GM12878 (cell line): Measurements from ENCODE around the gene DNAJC4. TPM values are rescaled to one million over a fixed set of nuclear protein-coding genes. Genes with fewer than 3 reads are reported as not detected.

Experiments
- ATAC-seq: fragments of 200-7000 bp; cut with Tn5 transposase; 3 replicates; pipeline ENCODE4 v1.9.1; 2020; ENCODE audit warnings: mild to moderate bottlenecking, moderate library complexity
- Bru-seq: library from RNA; stranded (reverse); fragments of 400-500 nt; gene quantifications from one replicate; lab custom pipeline; 2021; lab: Mats Ljungman, UMichigan
- BruChase-seq, 2 experiments: library from RNA; stranded (reverse); fragments of 400-500 nt; gene quantifications; one replicate each; lab custom pipeline; 2021; lab: Mats Ljungman, UMichigan
- BruUV-seq: library from RNA; stranded (reverse); fragments of 400-500 nt; replicated peaks from 2 replicates; lab custom pipeline; 2021; lab: Mats Ljungman, UMichigan
- CTCF ChIA-PET: fragments of 300-600 bp; sonication (Branson Sonifier 250); formaldehyde crosslinking; extraction: SDS; loops from one replicate; lab custom pipeline; 2021; ENCODE audit warnings: inconsistent platforms; lab: Yijun Ruan, JAX
- POLR2A ChIA-PET: fragments of 350-600 bp; formaldehyde crosslinking; extraction: SDS; loops from one replicate; lab custom pipeline; 2021; ENCODE audit warnings: inconsistent platforms; lab: Charles Lee
- RAD21 ChIA-PET: fragments of 300-600 bp; sonication (Branson Sonifier 250); formaldehyde crosslinking; loops from one replicate; lab custom pipeline; 2023; ENCODE audit warnings: antibody characterized with exemption; ENCODE audit not compliant: unreplicated experiment; lab: Charles Lee
- SMC1A ChIA-PET: fragments of 300-600 bp; sonication (Branson Sonifier 250); formaldehyde crosslinking; loops from one replicate; lab custom pipeline; 2023; ENCODE audit not compliant: unreplicated experiment, uncharacterized antibody; lab: Charles Lee
- DNase-seq: peaks from one replicate; pipeline ENCODE4 v3.0.0-alpha.2; 2011; ENCODE audit warnings: low read depth, low spot score
- FAIRE-seq: peaks from 3 replicates; lab custom pipeline; 2011; peaks lifted over from hg19 to GRCh38; lab: Jason Lieb, UNC
- H2AFZ ChIP-seq: 2 replicates; pipeline ENCODE4 v1.6.0; 2011; ENCODE audit warnings: low read depth, low read length, control low read depth; ENCODE audit not compliant: control insufficient read depth
- H3K27ac ChIP-seq: 2 replicates; pipeline ENCODE4 v1.5.1; 2011; ENCODE audit warnings: control low read depth; ENCODE audit not compliant: control insufficient read depth, insufficient read depth
- H3K27me3 ChIP-seq, 2 experiments: replicated peaks in 1 of 2; 2 replicates each; pipeline versions ENCODE4 v1.6.0 to v1.6.1; 2011; ENCODE audit warnings: low read length in 1 of 2; ENCODE audit not compliant: control insufficient read depth in 2 of 2, insufficient read depth in 2 of 2
- H3K36me3 ChIP-seq, 2 experiments: 2 replicates each; pipeline ENCODE4 v1.5.1; 2011; ENCODE audit warnings: low read length in 1 of 2; ENCODE audit not compliant: control insufficient read depth in 2 of 2, insufficient read depth in 2 of 2
- H3K4me1 ChIP-seq: 2 replicates; pipeline ENCODE4 v1.6.1; 2011; ENCODE audit warnings: mild to moderate bottlenecking, low read length, moderate library complexity, mixed read lengths; ENCODE audit not compliant: control insufficient read depth, insufficient read depth
- H3K4me2 ChIP-seq: 2 replicates; pipeline ENCODE4 v1.6.0; 2011; ENCODE audit warnings: control low read depth; ENCODE audit not compliant: control insufficient read depth, insufficient read depth
- H3K4me3 ChIP-seq: fragments of 200-600 bp; sonication (generic); 2 replicates; pipeline ENCODE4 v1.5.1; 2016
- H3K79me2 ChIP-seq: 2 replicates; pipeline ENCODE4 v1.6.0; 2011; ENCODE audit warnings: low read length; ENCODE audit not compliant: control insufficient read depth, insufficient read depth
- H3K9ac ChIP-seq: 2 replicates; pipeline ENCODE4 v1.8.0; 2011; ENCODE audit warnings: low read length, control low read depth, mixed read lengths; ENCODE audit not compliant: control insufficient read depth, insufficient read depth
- H3K9me3 ChIP-seq: replicated peaks from 3 replicates; pipeline ENCODE4 v1.5.1; 2011; ENCODE audit warnings: mild to moderate bottlenecking, low read length; ENCODE audit not compliant: control insufficient read depth, insufficient read depth
- H4K20me1 ChIP-seq: 2 replicates; pipeline ENCODE4 v1.6.0; 2011; ENCODE audit not compliant: control insufficient read depth, insufficient read depth
- BACH1 ChIP-seq: fragments of 450-650 bp; IDR thresholded peaks from 2 replicates; pipeline ENCODE4 v1.6.1; 2017; ENCODE audit warnings: mild to moderate bottlenecking, borderline replicate concordance
- CBFB ChIP-seq: IDR thresholded peaks from 2 replicates; pipeline ENCODE4 v1.6.1; 2016; ENCODE audit warnings: antibody characterized with exemption, low read depth
- CHD2 ChIP-seq: IDR thresholded peaks from 2 replicates; pipeline ENCODE4 v1.6.1; 2011; ENCODE audit warnings: low read depth, low read length, improper control_type of control experiment, borderline replicate concordance
- CREM ChIP-seq: IDR thresholded peaks from 2 replicates; pipeline ENCODE4 v1.6.1; 2014; ENCODE audit warnings: antibody characterized with exemption, low read depth
- DPF2 ChIP-seq: fragments of 450-650 bp; IDR thresholded peaks from 2 replicates; pipeline ENCODE4 v1.6.1; 2017; ENCODE audit warnings: mild to moderate bottlenecking
- GATAD2B ChIP-seq: fragments of 450-650 bp; conservative IDR thresholded peaks from 2 replicates; pipeline ENCODE4 v1.6.1; 2017; ENCODE audit warnings: low read depth, mild to moderate bottlenecking, moderate library complexity
- IKZF1 ChIP-seq: fragments of 450-650 bp; conservative IDR thresholded peaks from 2 replicates; pipeline ENCODE4 v1.6.1; 2017; ENCODE audit warnings: antibody characterized with exemption, mild to moderate bottlenecking
- NBN ChIP-seq: fragments of 450-650 bp; IDR thresholded peaks from 2 replicates; pipeline ENCODE4 v1.6.1; 2016
- POLR2AphosphoS2 ChIP-seq: IDR thresholded peaks from 2 replicates; pipeline ENCODE4 v1.6.1; 2011; ENCODE audit warnings: low read depth, mild to moderate bottlenecking, low read length, improper control_type of control experiment, moderate library complexity
- RUNX3 ChIP-seq: IDR thresholded peaks from 2 replicates; pipeline ENCODE4 v1.6.1; 2012; ENCODE audit warnings: low read length, inconsistent platforms
- TAF1 ChIP-seq: IDR thresholded peaks from 2 replicates; pipeline ENCODE4 v1.6.1; 2011; ENCODE audit warnings: mild to moderate bottlenecking, low read depth, low read length, borderline replicate concordance
- YY1 ChIP-seq: IDR thresholded peaks from 2 replicates; pipeline ENCODE4 v1.6.1; 2011; ENCODE audit warnings: low read depth, mild to moderate bottlenecking, low read length
- ZZZ3 ChIP-seq: IDR thresholded peaks from 2 replicates; pipeline ENCODE4 v1.6.1; 2011; ENCODE audit warnings: low read depth; ENCODE audit not compliant: control insufficient read depth, insufficient read length
- WGBS: methylation state at CpG from one replicate; pipeline ENCODE4 v1.1.6; 2016; ENCODE audit warnings: low lambda C conversion rate; ENCODE audit not compliant: insufficient replicate concordance, insufficient coverage; ENCODE audit errors: missing lambda C conversion rate; 5-methylcytosine and 5-hydroxymethylcytosine counted together
- in situ Hi-C: fragments of 300-500 bp; cut with MboI; formaldehyde crosslinking; loops from 9 replicates; pipeline ENCODE4 v1.14.3; 2018; ENCODE audit warnings: mixed read lengths
- intact Hi-C: fragments of 100-400 bp; cut with micrococcal nuclease; formaldehyde crosslinking; loops from one replicate; pipeline ENCODE4 v1.14.2; 2022; ENCODE audit not compliant: unreplicated experiment
- long read RNA-seq, 2 experiments: library from polyadenylated mRNA; unstranded; transcript quantifications; one replicate each; pipeline ENCODE4 v2.0.0, GENCODE V29; 2019 to 2020
- polyA minus RNA-seq, 3 experiments: library from RNA; depleted of rRNA, polyadenylated mRNA; stranded (reverse); fragments of >200 nt; gene quantifications; 2 replicates each; pipeline ENCODE4 v1.2.3, GENCODE V29; 2011
- polyA plus RNA-seq, 11 experiments: library from polyadenylated mRNA; depleted of rRNA in 4 of 11; unstranded in 6 of 11; stranded (reverse) in 5 of 11; fragments of >200 nt; fragmentation: Nextera tagmentation in 4 of 11; fragmentation: Illumina TruSeq in 1 of 11; extraction: Ambion mirVana in 4 of 11; extraction: Trizol in 1 of 11; gene quantifications; 1 replicate in 1 of 11; 2 replicates in 10 of 11; pipeline versions ENCODE4 v1.2.1 to v1.2.3, GENCODE V29; 2011 to 2016; ENCODE audit warnings: inconsistent platforms in 2 of 11, missing spikeins in 2 of 11, low read depth in 1 of 11
- total RNA-seq, 4 experiments: library from RNA; depleted of rRNA in 3 of 4; stranded (reverse); fragments of >200 nt in 3 of 4; fragmentation: Illumina TruSeq in 1 of 4; extraction: Trizol in 1 of 4; gene quantifications; 2 replicates each; pipeline versions ENCODE4 v1.2.1 to v1.2.3, GENCODE V29; 2013 to 2021
- TF ChIP-seq, protein P1 (sequence below): fragments of 450-650 bp; IDR thresholded peaks from 2 replicates; pipeline ENCODE4 v1.6.1; 2017; ENCODE audit warnings: mild to moderate bottlenecking, moderate library complexity

The DNAJC4 gene, protein sequence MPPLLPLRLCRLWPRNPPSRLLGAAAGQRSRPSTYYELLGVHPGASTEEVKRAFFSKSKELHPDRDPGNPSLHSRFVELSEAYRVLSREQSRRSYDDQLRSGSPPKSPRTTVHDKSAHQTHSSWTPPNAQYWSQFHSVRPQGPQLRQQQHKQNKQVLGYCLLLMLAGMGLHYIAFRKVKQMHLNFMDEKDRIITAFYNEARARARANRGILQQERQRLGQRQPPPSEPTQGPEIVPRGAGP
- 16.4 and 16.5 TPM in 2 replicates for total RNA-seq (2013; cell fraction: nucleolus; rRNA removed)
- 19.8 and 26.1 TPM in 2 replicates for total RNA-seq (2014; rRNA removed)
- total RNA-seq (2014; rRNA removed; fragmentation: Illumina TruSeq; extraction: Trizol): 19.3 and 22.5 TPM in 2 replicates
- 33.7 and 36.4 TPM in 2 replicates for total RNA-seq (2021)
- 16.0 TPM for polyA plus RNA-seq (2011; ENCODE audit: low read depth)
- 22.4 and 33.9 TPM in 2 replicates for polyA plus RNA-seq (2011; rRNA removed)
- polyA plus RNA-seq (2011; cell fraction: cytosol; rRNA removed): 25.4 and 48.0 TPM in 2 replicates
- polyA plus RNA-seq (2011; cell fraction: nucleus; rRNA removed): 273 and 301 TPM in 2 replicates
- polyA plus RNA-seq (2012): 47.6 and 50.2 TPM in 2 replicates
- polyA plus RNA-seq (2014; fragmentation: Illumina TruSeq; extraction: Trizol): 12.0 and 27.8 TPM in 2 replicates
- polyA plus RNA-seq (2014; fragmentation: Nextera tagmentation; extraction: Ambion mirVana): 1 to 10 TPM; 3.7 to 9.7 TPM
- 64.9 and 70.6 TPM in 2 replicates for polyA plus RNA-seq (2014; rRNA removed)
- polyA plus RNA-seq (2016; fragmentation: Nextera tagmentation; extraction: Ambion mirVana): 10 to 100 TPM; 32.4 to 35.0 TPM
- polyA minus RNA-seq (2011; rRNA and poly(A)+ RNA removed): 9.1 and 19.6 TPM in 2 replicates
- polyA minus RNA-seq (2011; cell fraction: cytosol; rRNA and poly(A)+ RNA removed): 8.3 and 11.1 TPM in 2 replicates
- 16.4 and 23.9 TPM in 2 replicates for polyA minus RNA-seq (2011; cell fraction: nucleus; rRNA and poly(A)+ RNA removed)
- percentile 62 among the genes with signal in this experiment for Bru-seq, nascent RNA
- BruChase-seq, experiment 1, labeled RNA remaining after a 6-hour chase: percentile 76 among the genes with signal in this experiment
- percentile 70 among the genes with signal in this experiment for BruChase-seq, experiment 2, labeled RNA remaining after a 2-hour chase
- long read RNA-seq, experiment 1, partial matches to known transcripts: 10 of 15 reads
- long read RNA-seq, experiment 1, other reads (novel, unspliced or antisense): 4 of 15 reads
- long read RNA-seq, experiment 2, partial matches to known transcripts: 2 of 4 reads
- long read RNA-seq, experiment 2, other reads (novel, unspliced or antisense): 2 of 4 reads

DNA sequence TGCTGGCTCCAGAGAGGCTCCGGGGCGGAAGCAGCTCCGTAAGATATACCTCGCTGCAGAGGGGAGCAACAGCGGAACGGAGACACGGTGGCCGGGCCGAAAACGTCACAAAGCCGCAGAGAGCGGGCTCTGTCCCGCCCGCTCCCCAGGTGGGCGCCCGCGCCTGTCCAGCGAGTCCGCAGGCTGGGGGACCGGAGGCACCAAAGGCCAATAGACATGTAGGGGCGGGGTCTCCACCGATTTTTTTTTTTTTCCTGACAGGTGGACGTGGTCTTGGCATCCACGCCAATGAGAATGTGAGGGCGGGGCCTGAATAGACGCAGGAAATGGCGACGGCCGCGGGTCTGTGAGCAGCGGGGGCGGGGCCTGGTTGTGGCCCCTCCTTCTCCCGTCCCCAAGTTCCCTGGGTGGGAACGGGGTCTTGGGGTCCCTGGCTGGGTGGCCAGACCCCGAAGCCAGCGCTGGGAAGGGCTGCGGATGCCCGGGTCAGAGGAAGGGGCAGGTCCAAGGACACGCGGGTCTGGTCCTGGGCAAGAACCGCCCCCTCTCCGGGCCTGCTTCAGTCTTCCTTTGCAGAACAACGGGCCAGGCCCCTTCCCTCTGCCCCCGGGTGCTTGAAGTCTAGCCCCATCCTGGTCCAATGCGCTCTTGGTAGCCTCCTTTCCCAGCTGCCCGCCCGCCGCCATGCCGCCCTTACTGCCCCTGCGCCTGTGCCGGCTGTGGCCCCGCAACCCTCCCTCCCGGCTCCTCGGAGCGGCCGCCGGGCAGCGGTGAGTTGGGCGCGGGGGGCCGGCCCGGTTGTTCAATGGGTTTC, at the start of gene DNAJC4:
TSS of gene DNAJC4 (plus strand) at position 378 of the 814 bp plus-strand sequence. CDS start at position 685, 307 bp downstream.
- peak within 1 kb of the TSS; percentile 98 for H3K4me2 ChIP-seq
- ATAC-seq (peak; percentile 61), DNase-seq (peak; percentile 62), FAIRE-seq (peak; percentile 64)
- no TSS peak for BruUV-seq
- H3K9ac ChIP-seq: peak within 1 kb of the TSS; percentile 79
- peak within 1 kb of the TSS; percentile 94 for H2AFZ ChIP-seq
- peaks cover 36% of the 10 kb centered on the region for H3K79me2 ChIP-seq
- peak within 1 kb of the TSS; percentile 95 for H3K4me3 ChIP-seq
- H4K20me1 ChIP-seq: no peaks in the 10 kb centered on the region
- ChIA-PET POLR2A (interaction anchor here (0.7 to 9.7 kb wide), 6 partner anchors 9 to 74 kb away, joined by 4 to 77 read pairs (median 6); partner anchors contain the start of genes FKBP2 and PPP1R14B), SMC1A (no interaction called here), CTCF (interaction anchor here (0.6 to 1.2 kb wide), 3 partner anchors 23 to 70 kb away, joined by 3 to 8 read pairs (median 4); partner anchors contain the start of gene FERMT3), RAD21 (interaction anchor here (0.6 to 1.0 kb wide), 2 partner anchors 24 to 26 kb away, joined by 3 to 6 read pairs; partner anchors contain the start of gene FERMT3)
- in situ Hi-C loops (loop anchor here (25.0 kb wide), 1 partner anchor 1632 kb away; the partner anchor contains the start of genes CFL1, EFEMP2 and MUS81), intact Hi-C loops (no loop called here)
- WGBS: under 1% methylated on average over 56 of the region's 62 CpGs
- no peaks in the 10 kb centered on the region for H3K27me3 ChIP-seq
- H3K27ac ChIP-seq: peak within 1 kb of the TSS; percentile 86
- H3K36me3 ChIP-seq: no peaks in the 10 kb centered on the region
- peaks cover 34% of the 10 kb centered on the region for H3K4me1 ChIP-seq
- no peaks in the 10 kb centered on the region for H3K9me3 ChIP-seq
- TF ChIP-seq, protein P1, sequence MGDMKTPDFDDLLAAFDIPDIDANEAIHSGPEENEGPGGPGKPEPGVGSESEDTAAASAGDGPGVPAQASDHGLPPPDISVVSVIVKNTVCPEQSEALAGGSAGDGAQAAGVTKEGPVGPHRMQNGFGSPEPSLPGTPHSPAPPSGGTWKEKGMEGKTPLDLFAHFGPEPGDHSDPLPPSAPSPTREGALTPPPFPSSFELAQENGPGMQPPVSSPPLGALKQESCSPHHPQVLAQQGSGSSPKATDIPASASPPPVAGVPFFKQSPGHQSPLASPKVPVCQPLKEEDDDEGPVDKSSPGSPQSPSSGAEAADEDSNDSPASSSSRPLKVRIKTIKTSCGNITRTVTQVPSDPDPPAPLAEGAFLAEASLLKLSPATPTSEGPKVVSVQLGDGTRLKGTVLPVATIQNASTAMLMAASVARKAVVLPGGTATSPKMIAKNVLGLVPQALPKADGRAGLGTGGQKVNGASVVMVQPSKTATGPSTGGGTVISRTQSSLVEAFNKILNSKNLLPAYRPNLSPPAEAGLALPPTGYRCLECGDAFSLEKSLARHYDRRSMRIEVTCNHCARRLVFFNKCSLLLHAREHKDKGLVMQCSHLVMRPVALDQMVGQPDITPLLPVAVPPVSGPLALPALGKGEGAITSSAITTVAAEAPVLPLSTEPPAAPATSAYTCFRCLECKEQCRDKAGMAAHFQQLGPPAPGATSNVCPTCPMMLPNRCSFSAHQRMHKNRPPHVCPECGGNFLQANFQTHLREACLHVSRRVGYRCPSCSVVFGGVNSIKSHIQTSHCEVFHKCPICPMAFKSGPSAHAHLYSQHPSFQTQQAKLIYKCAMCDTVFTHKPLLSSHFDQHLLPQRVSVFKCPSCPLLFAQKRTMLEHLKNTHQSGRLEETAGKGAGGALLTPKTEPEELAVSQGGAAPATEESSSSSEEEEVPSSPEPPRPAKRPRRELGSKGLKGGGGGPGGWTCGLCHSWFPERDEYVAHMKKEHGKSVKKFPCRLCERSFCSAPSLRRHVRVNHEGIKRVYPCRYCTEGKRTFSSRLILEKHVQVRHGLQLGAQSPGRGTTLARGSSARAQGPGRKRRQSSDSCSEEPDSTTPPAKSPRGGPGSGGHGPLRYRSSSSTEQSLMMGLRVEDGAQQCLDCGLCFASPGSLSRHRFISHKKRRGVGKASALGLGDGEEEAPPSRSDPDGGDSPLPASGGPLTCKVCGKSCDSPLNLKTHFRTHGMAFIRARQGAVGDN: peak; percentile 33; the same call in 1 of the 2 replicates
- TF ChIP-seq CBFB (no peak), ZZZ3 (no peak), CREM (peak; percentile 56; the same call in 1 of the 2 replicates), YY1 (peak; percentile 84), RUNX3 (peak; percentile 65), DPF2 (0 out of 2 replicates have a peak, but pooled peaks have one; percentile 49), CHD2 (no peak), GATAD2B (peak; percentile 87; the same call in 1 of the 2 replicates), NBN (peak; percentile 54; the same call in 1 of the 2 replicates), POLR2AphosphoS2 (peak; percentile 71), BACH1 (peak; percentile 63; the same call in 1 of the 2 replicates), TAF1 (0 out of 2 replicates have a peak, but pooled peaks have one; percentile 21), IKZF1 (0 out of 2 replicates have a peak, but pooled peaks have one; percentile 47)
